Body of pancreas (tissue), 4 donors: Measurements from ENCODE around the gene FAU.

ENCODE experiments used
- POLR2A ChIP-seq, 3 donors: fragments of 450-650 bp; IDR thresholded peaks; one replicate each; pipeline ENCODE4 v1.6.1; 2016; ENCODE audit warnings: antibody characterized with exemption in 3 of 3, mild to moderate bottlenecking in 2 of 3
- TF ChIP-seq, protein P1 (sequence below), 7 experiments: fragments of 450-650 bp in 4 of 7; fragments of 200-600 bp in 3 of 7; sonication (generic) in 3 of 7; IDR thresholded peaks; one replicate each; pipeline ENCODE4 v1.5.1; 2016 to 2019; ENCODE audit warnings: antibody characterized with exemption in 7 of 7

- TF ChIP-seq, protein P1, sequence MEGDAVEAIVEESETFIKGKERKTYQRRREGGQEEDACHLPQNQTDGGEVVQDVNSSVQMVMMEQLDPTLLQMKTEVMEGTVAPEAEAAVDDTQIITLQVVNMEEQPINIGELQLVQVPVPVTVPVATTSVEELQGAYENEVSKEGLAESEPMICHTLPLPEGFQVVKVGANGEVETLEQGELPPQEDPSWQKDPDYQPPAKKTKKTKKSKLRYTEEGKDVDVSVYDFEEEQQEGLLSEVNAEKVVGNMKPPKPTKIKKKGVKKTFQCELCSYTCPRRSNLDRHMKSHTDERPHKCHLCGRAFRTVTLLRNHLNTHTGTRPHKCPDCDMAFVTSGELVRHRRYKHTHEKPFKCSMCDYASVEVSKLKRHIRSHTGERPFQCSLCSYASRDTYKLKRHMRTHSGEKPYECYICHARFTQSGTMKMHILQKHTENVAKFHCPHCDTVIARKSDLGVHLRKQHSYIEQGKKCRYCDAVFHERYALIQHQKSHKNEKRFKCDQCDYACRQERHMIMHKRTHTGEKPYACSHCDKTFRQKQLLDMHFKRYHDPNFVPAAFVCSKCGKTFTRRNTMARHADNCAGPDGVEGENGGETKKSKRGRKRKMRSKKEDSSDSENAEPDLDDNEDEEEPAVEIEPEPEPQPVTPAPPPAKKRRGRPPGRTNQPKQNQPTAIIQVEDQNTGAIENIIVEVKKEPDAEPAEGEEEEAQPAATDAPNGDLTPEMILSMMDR (IDR thresholded peaks at IDR 0.05): no peak
- no peak for TF ChIP-seq POLR2A (IDR thresholded peaks at IDR 0.05)
Measured at GRCh38 chr11:65087827-65088226, 34.1 kb downstream of the FAU start.
